OCI-LY7 (cell line): ENCODE measurements around the gene POC1A. TPM values are rescaled to one million over a fixed set of nuclear protein-coding genes. Genes with fewer than 3 reads are reported as not detected.

Source experiments
- BruUV-seq: library from RNA; stranded (reverse); fragments of 400-500 nt; replicated peaks from 2 replicates; lab custom pipeline; 2021; lab: Mats Ljungman, UMichigan
- CTCF ChIA-PET: fragments of 300-600 bp; sonication (Branson Sonifier 250); formaldehyde crosslinking; loops from one replicate; lab custom pipeline; 2022; ENCODE audit warnings: antibody characterized with exemption; ENCODE audit not compliant: unreplicated experiment; lab: Charles Lee
- POLR2A ChIA-PET: fragments of 300-600 bp; sonication (Branson Sonifier 250); formaldehyde crosslinking; loops from one replicate; lab custom pipeline; 2022; ENCODE audit warnings: antibody characterized with exemption; lab: Charles Lee
- DNase-seq: peaks from one replicate; pipeline ENCODE4 v3.0.0-alpha.2; 2015; ENCODE audit warnings: low spot score
- H2AFZ ChIP-seq: fragments of 200-600 bp; sonication (generic), shearing (Covaris generic); 2 replicates; pipeline ENCODE4 v1.6.1; 2014; ENCODE audit warnings: mild to moderate bottlenecking, antibody characterized with exemption, low read length, moderate library complexity
- H3K27ac ChIP-seq: fragments of 200-600 bp; sonication (generic); 2 replicates; pipeline ENCODE4 v1.5.1; 2014; ENCODE audit warnings: mixed run types, low read depth, mild to moderate bottlenecking, moderate library complexity, low read length, inconsistent platforms; ENCODE audit not compliant: poor library complexity, severe bottlenecking
- H3K36me3 ChIP-seq: fragments of 200-600 bp; sonication (generic); 2 replicates; pipeline ENCODE4 v1.6.1; 2014; ENCODE audit warnings: mild to moderate bottlenecking, antibody characterized with exemption, low read length, moderate library complexity, mixed read lengths; ENCODE audit not compliant: insufficient read depth
- H3K4me1 ChIP-seq: fragments of 200-600 bp; sonication (generic); 2 replicates; pipeline ENCODE4 v1.5.1; 2014; ENCODE audit warnings: mild to moderate bottlenecking, low read length; ENCODE audit not compliant: insufficient read depth, poor library complexity, severe bottlenecking
- H3K4me2 ChIP-seq: fragments of 200-600 bp; sonication (generic); 2 replicates; pipeline ENCODE4 v1.6.1; 2014; ENCODE audit warnings: mild to moderate bottlenecking, low read length
- H3K4me3 ChIP-seq: fragments of 200-600 bp; sonication (generic); 2 replicates; pipeline ENCODE4 v1.5.1; 2014; ENCODE audit warnings: mild to moderate bottlenecking, low read depth, low read length; ENCODE audit not compliant: poor library complexity, severe bottlenecking
- H3K79me2 ChIP-seq: fragments of 200-600 bp; sonication (generic); 2 replicates; pipeline ENCODE4 v1.6.1; 2016; ENCODE audit warnings: low read depth, mild to moderate bottlenecking, low read length, moderate library complexity, mixed read lengths; ENCODE audit not compliant: insufficient read depth
- H3K9me2 ChIP-seq: fragments of 200-600 bp; sonication (generic); 2 replicates; pipeline ENCODE4 v1.6.1; 2016; ENCODE audit warnings: mild to moderate bottlenecking, low read length, mixed read lengths; ENCODE audit not compliant: insufficient read depth
- H3K9me3 ChIP-seq: fragments of 200-600 bp; sonication (generic); 2 replicates; pipeline ENCODE4 v1.6.1; 2014; ENCODE audit warnings: mild to moderate bottlenecking, mixed run types, low read length, mixed read lengths
- H4K20me1 ChIP-seq: fragments of 200-600 bp; sonication (generic); 2 replicates; pipeline ENCODE4 v1.6.1; 2014; ENCODE audit warnings: mild to moderate bottlenecking, antibody characterized with exemption, low read length, moderate library complexity, mixed read lengths; ENCODE audit not compliant: insufficient read depth
- CTCF ChIP-seq: fragments of 200-600 bp; sonication (generic); conservative IDR thresholded peaks from 2 replicates; pipeline ENCODE4 v1.5.1; 2014; ENCODE audit warnings: mild to moderate bottlenecking, antibody characterized with exemption, low read length, moderate library complexity, mixed read lengths
- EZH2phosphoT487 ChIP-seq: fragments of 200-600 bp; sonication (generic); IDR thresholded peaks from 2 replicates; pipeline ENCODE4 v1.6.1; 2018; ENCODE audit warnings: low read depth, borderline replicate concordance, mild to moderate bottlenecking, mixed run types, antibody characterized with exemption, low read length, moderate library complexity, mixed read lengths
- intact Hi-C: fragments of 100-400 bp; cut with micrococcal nuclease; formaldehyde crosslinking; loops from one replicate; pipeline ENCODE4 v1.10.0; 2022; ENCODE audit not compliant: unreplicated experiment
- total RNA-seq, 2 experiments: library from RNA; depleted of rRNA in 1 of 2; stranded (reverse); fragments of >200 nt in 1 of 2; shearing (Covaris generic) in 1 of 2; gene quantifications; 2 replicates each; pipeline ENCODE4 v1.2.3, GENCODE V29; 2014 to 2022

POC1A gene
- total RNA-seq, 2 experiments from 2014 or later = 40.0 to 41.0 TPM

DNA sequence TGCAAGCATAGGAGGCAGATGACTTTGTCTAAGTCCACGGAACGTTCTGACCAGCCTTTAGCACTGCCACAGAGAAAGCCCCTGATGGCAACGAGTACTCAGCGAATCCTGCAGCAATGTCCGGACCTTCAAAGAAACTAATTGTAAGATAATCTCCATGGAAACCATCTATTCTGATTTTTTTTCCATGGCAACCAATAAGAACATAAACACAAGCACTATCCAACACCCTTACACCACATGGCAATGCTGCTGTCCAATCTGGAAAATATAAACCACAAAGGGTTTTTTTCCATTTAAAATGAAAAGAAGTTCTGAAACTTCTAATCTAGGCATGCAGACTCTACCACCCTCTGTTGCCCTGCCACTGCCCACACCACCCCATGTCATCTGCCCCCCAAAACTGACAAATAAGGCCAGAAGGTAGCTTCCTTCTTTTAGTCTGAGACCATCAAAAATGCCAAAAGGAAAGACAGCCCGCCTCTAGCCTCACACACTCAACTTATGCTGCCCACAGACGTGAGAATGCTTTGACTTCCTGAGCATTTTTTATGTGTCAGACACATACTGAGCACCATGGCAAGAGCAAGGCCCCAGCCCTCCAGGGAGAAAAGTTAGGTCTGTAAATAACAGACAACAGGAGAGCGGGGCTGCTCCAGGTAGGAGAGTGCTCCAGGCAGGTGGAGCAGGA is 44.5 kb downstream of the POC1A start:
- H3K4me3 ChIP-seq = no peak overlapping the region
- no peaks in the 10 kb centered on the region for H4K20me1 ChIP-seq
- ChIA-PET CTCF (no interaction called here), POLR2A (interaction anchor here (0.7 kb wide), 1 partner anchor 59 kb away, joined by 3 read pairs; no protein-coding TSS in a partner anchor)
- no peaks in the 10 kb centered on the region for H3K4me1 ChIP-seq
- no peak overlapping the region for H2AFZ ChIP-seq
- no peak for DNase-seq
- H3K79me2 ChIP-seq = no peaks in the 10 kb centered on the region
- H3K9me3 ChIP-seq = no peaks in the 10 kb centered on the region
- no peak overlapping the region for H3K27ac ChIP-seq
- BruUV-seq = no TSS peak
- intact Hi-C loops = no loop called here
- peaks cover 67% of the 10 kb centered on the region; the same call in 1 of the 2 replicates for H3K36me3 ChIP-seq
- H3K4me2 ChIP-seq = no peak overlapping the region
- H3K9me2 ChIP-seq = no peaks in the 10 kb centered on the region
- TF ChIP-seq EZH2phosphoT487 (no peak), CTCF (no peak)

DNA sequence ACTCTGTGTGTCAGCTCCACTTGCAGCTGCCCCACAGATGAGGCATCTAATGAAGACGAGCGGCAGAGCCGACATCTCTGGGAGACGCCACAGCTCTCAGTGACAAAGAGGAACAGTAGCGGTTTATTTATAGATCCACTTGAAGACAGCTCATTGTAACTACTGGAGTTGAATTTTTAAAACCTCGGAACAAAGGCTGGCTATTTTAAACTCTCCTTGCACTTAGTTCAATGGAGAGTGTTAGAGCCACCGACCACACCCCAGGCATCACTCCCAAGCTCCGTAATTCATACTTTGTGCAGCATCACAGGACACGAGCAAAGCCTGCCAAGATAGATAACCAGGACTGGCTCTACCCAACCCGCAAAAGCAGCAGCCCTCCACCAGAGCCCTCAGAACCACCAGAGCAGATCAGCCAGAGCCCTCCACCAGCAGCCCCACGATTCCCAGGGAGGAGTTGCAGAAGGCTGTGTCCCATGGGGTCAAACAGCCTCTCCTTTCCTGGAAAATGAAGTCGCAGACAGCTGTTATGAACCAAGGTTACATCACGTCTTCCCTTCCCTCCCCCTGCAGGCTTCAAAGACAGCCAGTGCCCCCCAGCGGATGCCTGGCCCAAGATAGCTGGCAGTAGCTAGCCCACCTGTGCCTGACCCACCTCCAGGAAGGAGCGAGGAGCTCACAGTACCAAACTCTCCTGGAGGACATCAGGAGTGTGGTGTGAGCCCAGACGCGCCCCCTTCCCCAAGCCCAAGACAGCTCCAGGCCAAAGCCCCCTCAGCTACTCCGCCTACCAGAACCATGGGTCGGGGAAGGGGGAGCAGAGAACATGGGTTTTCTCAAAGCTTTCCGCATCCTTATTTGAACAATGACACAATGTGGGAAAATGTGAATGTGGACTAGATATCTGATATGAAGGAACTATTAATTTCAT is 45.7 kb downstream of the POC1A start:
- no peak overlapping the region for H3K4me2 ChIP-seq
- no TSS peak for BruUV-seq
- no peak overlapping the region for H3K4me3 ChIP-seq
- no peaks in the 10 kb centered on the region for H3K4me1 ChIP-seq
- intact Hi-C loops = no loop called here
- ChIA-PET POLR2A (interaction anchor here (0.7 kb wide), 1 partner anchor 8 kb away, joined by 3 read pairs; no protein-coding TSS in a partner anchor), CTCF (no interaction called here)
- no peaks in the 10 kb centered on the region for H4K20me1 ChIP-seq
- H2AFZ ChIP-seq = no peak overlapping the region
- no peaks in the 10 kb centered on the region for H3K9me2 ChIP-seq
- no peak overlapping the region for H3K27ac ChIP-seq
- peaks cover 70% of the 10 kb centered on the region for H3K36me3 ChIP-seq
- TF ChIP-seq CTCF = no peak
- TF ChIP-seq EZH2phosphoT487 = no peak
- no peaks in the 10 kb centered on the region for H3K9me3 ChIP-seq
- no peaks in the 10 kb centered on the region for H3K79me2 ChIP-seq
- no peak for DNase-seq
